GOT3 (cell line): ENCODE data around the gene CRYL1.

ENCODE experiments used
- DNase-seq: peaks from one replicate; lab custom pipeline; 2025; ENCODE audit warnings: mixed read lengths; lab: John Stamatoyannopoulos, UW

CRYL1 gene

DNA sequence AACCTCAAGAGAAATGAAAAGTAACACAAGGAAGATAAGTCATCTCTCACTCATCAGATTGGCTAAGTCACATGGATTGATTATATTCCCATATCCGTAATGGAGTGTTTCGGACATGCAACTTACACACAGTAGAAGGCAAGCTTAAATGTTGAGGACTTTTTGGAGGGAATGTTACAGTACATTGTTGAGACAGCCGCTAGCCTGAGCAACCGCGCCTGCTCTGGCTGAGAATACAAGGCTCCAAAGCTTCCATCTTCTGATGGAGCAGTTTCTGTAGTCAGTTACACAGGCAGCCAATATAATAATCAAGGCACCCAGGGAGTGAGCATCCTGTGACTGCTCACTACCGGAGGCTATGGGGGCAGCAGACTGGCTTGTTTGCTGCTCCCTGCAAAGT lies 1.0 kb upstream of the CRYL1 start:
- DNase-seq, result no peak

DNA sequence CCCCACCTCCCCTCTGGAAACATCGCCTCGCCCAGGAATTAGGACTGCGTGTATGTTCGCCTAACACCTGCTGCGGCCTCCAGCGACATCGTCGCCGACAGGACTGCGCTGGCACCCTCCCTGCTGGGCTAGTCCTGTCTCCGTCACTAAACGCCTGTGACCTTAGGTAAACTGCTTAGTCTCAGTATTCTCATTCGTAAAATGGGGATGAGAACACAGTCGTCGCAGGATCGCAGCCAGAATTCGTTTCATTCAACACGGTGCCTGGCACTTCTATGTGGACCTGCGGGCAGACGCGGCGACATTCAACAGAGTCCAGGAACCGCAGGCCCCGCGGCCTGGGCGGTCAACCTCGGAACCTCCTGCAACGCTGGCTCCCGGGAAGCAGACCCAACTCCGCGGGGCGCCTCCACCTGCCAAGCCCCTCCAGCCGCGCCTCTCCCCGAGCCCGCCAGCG lies 485 bp downstream of the CRYL1 start:
- no peak for DNase-seq

DNA sequence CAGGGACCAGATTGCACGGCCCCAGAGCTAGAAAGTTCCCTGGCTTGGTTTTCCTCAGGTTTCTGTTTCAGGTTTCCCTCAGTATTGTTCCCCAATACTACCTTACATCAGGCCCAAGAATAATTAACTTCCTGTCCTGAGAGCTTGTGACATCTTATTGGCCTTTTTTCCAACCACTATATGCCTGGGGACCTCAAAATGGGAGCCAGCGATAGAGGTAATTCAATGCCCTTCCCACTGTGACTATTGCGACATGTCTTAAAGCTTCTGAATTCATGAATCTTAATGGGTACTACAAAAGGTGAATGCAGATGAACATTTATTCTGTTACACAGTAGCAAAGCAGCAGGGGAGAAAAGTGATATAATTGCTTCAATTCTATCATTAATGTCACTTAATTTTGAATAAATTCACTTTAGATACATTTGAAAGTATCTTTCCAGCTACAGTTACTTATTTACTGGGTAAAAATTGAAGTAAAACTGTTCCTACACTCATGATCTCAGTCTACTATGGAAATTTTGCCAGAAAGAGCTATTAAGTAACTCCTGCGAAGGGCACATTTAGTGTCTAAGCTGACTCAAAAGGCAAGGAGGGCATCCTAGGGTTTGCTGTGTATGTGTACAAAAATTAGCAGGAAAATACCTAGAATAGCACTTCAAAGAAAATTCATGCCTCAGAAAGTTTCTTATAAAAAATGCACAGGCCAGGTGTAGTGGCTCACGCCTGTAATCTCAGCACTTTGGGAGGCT lies 4.1 kb downstream of the CRYL1 start:
- DNase-seq, result no peak

DNA sequence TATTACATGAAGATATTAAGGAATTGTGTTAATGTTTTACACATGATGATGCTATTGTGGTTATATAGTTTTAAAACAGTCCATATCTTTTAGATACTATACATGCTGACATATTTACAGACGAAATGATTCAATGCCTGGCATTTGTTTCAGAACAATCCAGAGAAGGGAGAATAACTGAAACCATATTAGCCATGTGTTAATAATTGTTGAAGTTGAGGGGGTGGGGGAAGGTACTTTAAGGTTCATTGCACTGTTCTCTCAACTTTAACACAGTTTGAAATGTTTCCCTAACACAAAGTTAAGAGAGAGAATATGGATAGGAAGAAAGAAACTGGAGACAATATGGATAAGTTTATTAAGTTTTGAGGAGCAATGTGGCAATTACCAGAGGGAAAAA lies 5.8 kb downstream of the CRYL1 start:
- no peak for DNase-seq

DNA sequence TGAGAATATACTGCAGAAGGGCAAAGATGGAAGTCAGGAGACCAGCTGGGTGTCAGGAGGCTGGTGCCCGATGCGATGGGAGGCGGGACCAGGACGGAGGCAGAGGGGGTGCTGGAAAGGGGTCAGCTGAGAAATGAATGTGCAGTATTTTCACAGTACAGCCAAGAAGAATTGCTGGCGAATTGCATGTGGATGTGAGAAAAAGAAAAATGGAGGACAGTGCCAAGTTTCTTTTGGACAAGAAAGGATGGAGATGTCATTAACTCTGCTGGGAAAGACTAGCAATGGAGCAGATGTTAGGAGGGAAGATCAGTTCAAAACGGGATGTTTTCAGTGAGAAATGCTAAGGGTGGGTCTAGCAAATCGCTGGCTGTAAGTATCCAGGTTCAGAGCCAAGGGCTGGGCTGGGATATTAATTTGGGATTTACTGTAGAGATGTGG lies 7.0 kb downstream of the CRYL1 start:
- DNase-seq, result no peak

DNA sequence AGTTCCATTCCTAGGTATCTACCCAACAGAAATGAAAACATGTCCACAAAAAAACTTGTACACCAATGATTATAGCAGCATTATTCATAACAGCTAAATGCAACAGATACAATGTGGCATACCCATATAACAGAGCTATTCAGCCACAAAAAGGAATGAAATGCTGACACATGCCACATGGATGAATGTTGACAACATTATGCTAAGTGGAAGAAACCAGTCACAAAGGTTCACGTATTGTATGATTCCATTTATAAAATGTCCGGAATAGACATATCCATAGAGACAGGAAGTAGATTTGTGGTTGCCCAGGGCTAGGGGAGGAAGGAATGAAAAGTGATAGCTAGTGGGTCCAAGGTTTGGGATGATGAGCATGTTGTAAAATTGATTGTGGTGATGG lies 10.8 kb downstream of the CRYL1 start:
- no peak for DNase-seq

DNA sequence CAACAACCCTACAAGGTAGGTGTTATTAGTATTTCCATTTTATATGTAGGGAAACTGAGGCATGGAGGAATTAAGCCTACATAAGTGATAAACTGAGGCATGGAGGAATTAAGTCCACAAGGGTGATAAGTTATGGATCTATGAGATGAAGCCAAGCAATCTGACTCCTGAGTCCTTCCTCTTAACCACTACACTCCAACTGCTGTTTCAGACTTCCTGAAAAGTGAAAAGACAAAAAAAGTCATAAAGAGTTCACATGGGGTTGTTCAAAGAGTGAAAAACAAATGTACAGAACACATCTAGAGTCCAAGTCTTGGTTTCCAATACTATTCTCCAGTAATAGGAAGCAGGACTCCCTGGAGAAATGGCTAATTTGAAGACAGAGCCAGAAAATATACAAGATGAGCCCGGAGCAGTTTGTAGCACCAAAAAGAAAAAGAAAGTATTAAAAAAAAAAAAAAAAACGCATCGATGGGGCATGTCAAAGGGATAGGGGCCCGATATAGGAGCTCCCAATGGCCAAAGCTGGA lies 12.1 kb downstream of the CRYL1 start:
- DNase-seq, result no peak

DNA sequence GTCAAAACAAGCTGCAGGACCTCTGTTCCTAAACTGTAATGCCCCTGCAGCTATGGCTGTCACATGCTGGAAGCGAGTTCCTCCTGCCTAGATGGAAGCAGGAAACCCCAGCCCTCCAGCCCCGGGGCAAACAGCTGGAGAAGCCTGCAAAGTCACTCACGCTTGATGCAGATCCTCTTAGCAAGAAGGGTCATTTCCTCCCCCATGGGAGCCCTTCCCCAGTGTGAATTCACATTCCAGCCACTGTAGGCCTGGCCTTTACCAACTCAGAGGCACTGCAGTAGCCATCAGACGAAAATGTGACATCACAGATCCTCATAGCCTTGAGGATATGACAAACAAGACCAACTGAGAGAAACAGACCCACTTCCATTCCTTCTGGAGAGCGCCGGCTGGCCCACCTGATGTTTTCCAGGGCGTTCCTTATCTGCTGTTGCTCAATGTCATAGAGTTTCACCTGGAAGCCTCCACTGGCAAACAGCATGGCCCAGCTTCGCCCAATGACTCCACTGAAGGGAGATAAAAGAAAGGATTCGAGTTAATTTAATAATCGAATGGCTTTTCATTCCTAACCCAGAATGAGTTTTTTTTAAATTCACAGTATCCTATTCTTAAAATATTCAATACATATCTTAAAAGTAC lies 13.5 kb downstream of the CRYL1 start:
- no peak for DNase-seq

DNA sequence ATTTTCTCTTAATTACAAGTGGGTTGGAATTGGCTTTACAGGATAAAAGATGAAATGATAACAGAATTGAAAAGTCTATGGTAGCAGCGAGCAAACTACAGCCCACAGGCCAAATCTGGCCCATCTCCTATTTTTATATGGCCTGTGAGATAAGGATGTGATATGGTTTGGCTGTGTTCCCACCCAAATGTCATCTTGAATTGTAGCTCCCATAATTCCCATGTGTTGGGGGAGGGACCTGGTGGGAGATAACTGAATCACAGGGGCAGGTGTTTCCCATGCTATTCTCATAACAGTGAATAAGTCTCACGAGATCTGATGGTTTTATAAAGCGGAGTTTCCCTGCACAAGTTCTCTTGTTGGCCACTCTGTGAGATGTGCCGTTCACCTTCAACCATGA lies 19.0 kb downstream of the CRYL1 start:
- no peak for DNase-seq

DNA sequence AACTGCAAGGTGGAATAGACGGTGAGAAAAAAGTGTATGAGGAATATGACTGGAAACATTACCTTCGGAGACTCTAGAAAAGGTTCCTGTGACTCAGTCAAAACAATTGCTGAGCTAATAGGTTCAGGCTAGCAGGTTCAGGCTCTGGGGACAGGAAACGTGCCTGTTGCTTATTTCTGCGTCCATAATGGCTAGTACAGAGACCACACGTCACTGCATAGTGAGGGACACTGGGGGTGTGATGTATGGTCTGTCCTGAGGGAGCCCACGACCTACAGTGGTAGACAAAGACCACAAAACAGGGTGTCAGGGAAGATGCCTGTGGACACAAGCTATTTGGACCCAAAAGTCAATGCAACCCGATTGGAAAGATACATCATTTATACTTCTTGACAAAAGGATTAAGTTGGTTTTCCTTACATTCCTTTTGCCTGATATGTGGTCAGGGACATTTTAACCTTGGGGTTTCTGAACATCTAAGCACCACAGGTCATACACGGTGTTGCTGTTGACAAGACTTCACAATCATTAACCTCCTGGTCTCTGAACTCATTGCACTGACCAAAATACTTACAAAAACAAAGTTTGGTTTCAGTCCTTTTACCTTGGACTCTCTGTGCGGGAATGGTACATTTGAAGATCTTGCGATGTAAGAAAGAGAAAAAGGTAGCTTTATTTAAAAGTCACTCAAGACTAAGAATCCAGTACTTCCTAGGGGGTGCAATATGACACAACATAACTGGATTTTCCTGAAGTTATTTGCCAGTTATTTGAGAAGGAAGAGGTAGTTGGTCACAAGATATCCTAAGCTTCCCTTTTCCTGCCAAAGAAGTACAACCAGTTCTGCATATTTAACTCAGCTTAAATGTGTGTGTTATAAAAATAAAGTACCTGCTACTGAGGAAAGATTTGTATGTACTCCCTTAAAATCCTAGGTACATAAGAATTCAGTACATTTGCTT lies 20.0 kb downstream of the CRYL1 start:
- no peak for DNase-seq

DNA sequence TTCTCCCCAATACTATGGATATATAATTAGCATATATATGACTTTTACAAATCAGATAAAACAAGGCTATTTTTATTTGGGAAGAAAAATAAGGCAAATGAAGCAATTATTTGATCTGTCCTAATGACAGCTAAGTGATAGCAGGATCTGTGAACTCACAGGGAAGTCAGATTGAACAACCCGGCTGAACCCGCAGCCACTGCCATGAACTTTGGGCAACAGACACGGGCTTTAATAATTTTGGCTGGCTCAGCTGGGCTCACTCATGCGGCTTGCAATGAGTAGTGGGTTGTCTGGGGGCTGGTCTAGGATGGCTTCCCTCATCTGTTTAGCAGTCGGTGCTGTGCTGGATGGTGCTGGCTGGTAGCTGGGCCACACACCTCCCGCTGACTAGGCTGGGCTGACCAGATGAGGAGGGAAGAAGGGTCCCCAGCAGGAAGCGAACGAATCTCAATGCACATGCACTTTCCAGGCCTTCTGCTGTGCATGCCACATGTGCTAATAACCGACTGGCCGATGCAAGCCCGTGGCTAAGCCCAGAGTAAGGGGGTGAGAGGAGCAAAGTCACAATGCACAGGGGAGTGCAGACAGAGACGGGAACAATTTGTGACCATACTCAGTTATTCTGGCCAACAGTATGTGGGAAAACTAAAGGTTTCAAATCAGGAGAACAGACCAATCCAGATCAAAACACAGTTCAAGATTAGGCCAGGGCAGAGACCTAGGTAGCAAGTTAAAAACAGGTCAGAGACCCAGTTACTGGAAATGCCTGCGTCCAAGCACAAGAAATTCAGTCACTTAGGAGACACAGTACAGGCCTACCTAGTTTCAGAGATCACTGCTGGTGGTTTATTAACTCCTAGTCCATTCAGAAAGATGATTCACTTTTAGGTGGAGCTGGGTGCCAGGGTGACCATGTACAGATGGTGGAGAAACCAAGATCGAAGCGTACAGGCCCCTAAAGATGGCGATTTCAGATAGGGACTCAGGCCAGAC lies 22.3 kb downstream of the CRYL1 start:
- no peak for DNase-seq

DNA sequence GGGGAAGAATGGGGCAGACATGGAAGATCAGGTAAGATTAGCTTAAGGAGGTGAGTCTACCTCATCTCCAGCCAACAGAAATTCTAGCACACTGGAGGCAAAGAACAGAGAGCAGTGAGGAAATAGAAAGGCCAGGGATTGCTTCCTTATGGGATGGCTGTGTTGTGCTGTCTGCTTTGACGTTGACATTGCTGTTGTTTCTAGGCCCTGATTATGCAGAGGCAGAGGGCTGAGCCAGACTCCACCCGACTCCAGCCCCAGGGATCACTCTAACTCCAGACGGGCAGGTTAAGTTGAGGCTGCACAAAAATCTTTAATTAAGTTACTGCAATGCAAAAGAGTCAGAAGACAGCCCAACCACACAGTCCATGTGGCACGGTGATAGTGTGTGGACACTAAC lies 24.1 kb downstream of the CRYL1 start:
- DNase-seq, result no peak

DNA sequence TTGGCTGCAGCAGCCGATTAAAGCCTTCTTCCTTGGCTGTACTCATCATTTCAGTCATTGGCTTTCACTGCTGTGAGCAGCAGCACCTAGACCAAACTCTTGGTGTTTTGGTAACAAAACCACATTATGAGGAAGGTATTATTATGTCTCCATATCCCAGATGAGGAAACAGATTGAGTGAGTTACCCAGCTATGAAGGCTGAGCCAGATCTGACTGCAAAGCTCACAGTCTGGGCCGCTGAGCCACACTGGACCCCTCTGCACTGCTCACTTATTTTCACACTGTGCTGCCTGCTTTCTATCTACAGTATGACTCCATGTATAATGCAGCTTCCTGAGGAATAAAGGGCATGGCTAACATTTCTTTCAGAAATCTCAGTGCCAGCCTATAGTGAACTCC lies 24.5 kb downstream of the CRYL1 start:
- no peak for DNase-seq

DNA sequence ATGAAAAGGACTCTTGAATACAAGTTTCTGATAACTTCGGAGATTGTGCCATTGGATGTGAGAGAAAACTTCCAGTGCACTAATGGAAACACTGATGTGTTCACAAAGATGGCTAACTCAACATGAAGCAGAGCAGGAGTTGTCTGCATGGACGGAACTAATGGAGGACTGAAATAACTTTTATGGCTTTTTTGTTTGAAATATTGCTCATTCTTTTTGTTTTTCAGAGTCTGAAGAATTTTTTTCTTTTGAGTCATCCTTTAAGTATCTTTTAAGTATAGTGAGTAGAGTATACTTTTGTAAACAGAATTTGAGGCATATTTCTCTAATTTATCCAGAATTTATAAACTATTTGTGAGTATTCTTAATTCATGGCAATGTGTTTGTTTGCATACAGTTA lies 25.7 kb downstream of the CRYL1 start:
- no peak for DNase-seq

DNA sequence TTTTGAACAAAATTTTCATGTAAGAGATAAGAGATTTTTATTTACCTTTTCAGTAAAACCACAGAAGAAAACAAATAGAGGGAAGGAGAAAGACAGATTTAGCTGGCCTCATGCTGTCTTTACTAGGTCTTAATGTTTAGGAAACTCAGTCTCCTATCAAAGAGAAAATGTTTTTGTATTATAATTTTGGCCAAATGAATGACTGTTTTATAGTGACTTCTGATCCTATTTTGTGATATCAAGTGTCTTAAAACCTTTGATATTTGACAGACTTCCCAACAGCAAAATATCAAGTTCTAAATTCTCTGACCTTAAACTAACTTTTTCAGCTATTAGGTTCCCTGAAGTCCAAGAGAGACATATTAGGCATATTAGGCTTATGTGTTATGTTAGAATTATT lies 27.0 kb downstream of the CRYL1 start:
- no peak for DNase-seq

DNA sequence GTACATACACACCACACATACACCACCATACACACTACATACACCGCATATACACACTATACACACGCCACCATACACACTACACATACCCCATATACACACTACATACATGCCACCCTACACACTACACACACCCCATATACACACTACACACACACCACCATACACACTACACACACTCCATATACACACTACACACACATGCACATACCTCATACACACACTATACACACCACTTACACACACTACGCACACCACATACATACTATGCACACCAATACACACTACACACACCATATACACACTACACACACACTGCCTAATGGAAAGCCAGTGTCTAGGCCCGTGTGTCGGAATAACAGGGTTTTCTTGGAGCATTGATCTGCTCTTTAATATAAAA lies 27.5 kb downstream of the CRYL1 start:
- DNase-seq, result no peak

DNA sequence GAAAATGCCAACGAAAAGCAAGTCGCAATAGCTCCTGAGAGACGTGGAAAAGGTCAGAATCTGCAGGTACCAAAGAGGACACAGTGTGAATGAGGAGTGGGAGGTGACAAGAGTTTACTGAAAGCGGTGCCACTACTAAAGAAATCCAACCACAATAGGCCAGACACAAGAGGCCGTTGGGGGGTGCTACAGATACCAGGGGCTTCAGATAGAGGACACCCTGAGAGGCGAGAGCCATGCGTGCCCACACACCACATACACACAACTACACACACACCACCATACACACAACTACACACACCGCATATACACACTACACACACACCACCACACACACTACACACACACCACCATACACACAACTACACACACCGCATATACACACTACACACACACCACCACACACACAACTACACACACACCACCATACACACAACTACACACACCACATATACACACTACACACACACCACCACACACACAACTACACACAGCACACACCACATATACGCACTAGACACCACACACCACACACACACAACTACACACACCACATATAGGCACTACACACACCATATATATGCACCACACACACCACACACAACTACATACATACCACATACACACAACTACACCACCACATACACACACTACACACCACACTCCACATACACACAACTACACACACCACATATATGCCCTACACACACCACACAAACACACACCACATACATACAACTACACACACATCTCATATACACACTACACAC lies 28.5 kb downstream of the CRYL1 start:
- DNase-seq, result no peak

DNA sequence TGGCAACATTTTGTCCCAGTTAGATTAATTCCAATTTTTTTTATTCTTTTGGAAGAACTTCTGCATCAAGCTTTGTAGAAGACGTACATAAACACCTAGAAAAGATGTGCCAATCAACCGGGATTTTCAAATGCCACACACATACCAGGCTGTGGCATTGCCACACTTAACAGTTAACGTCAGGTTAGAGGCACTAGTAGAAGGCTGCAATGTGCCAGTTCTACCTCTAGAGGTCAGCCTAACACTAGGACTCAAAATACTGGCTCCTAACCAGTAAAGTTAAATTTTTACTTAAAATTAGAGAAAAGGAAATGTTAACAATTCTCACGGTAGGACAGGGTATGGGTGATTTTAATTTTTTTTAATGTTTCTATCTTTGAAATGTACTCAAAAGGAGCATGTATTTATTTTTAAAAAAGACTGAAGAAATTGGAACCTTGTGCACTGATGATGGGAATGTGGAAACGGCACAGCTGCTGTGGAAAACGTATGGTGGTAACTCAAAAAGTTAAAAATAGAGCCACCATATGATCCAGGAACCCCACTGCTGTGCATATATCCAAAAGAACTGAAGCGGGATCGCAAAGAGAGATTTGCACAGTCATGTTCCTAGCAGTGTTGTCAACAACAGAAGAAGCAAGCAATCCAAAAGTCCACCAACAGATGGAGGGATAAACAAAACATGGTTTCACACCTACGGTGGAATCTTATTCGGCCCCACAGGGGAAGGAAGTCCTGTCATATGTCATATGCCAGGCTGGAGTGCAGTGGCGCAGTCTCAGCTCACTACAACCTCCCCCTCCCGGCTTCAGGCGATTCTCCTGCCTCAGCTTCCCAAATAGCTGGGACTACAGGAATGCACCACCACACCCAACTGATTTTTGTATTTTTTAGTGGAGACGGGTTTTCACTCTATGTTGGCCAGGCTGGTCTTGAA lies 30.3 kb downstream of the CRYL1 start:
- DNase-seq, result no peak

DNA sequence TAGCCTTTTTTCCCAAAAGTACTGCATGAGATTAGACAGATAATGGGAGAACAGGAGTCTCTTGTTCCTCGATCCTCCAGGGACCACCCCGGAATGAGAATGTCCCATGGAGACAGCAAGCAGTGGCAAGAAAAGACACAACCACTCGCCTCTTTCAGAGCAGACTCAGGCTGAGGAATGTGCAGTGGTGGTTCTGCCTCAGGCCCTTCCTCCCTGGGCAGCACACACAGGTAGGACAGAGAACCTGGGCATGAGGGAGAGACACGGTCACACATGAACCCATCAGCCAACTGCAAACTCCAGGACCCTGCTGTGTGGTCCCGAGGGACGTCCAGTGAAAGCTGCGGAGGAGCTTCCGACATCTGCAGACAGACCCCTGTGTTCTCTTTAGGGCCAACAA lies 31.0 kb downstream of the CRYL1 start:
- DNase-seq, result no peak
